CD4-positive, alpha-beta T cell treated with Interleukin-17A for 1 hour (primary cell): ENCODE measurements around the gene OAS2.
A peak's percentile ranks its signal among the peaks of the same experiment; 100 is the strongest.
"Not testable (repeated sequence)": the region's sequence is repeated elsewhere in the genome, so short reads cannot be mapped to it uniquely, and the experiment has no call there.

Experiments used
- DNase-seq: peaks from one replicate; pipeline ENCODE4 v3.0.0-alpha.2; 2020

The OAS2 gene

DNA sequence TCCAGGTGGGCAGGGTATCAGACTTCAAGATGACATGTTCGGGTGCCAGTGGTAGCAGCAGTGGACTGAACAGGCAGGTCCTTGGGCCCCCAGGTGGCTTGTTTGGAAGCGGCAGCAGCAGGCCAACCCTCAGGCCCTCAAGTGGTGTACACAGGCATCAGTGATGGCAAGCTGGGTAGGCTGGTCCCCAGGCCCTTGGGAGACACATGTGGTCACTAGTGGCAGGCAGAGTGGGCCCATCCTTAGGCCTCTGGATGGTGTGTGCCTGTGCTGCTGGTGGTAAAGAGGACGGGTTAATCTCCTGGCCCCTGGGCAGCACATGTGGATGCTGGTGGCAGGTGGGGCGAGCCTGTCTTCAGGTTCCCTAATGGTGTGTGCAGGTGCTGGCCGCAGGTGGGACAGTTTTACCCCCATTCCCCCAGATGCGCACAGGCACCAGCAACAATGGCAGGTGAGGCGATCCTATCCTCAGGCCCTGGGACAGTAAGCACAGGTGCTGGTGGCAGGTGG is 8.0 kb downstream of the OAS2 start:
- DNase-seq = no peak

DNA sequence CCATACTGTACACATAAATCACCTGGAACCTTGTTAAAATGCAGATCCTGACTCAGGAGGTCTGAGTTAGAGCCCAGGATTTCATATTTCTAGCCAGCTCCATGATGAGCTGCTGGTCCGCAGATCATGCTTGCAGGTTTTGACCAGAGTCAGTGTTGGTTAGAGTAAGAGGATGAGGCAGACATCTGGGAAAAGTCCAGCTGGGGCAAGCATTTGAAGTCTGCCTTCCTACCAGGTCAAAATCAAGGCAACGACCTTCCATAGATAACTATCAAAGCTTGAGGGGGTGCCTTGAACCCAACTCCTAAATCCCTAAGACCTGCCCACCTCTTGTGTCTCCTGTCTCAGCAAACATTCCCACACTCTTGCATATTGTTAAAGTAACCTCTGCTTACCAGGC is 9.2 kb downstream of the OAS2 start:
- DNase-seq = no peak

DNA sequence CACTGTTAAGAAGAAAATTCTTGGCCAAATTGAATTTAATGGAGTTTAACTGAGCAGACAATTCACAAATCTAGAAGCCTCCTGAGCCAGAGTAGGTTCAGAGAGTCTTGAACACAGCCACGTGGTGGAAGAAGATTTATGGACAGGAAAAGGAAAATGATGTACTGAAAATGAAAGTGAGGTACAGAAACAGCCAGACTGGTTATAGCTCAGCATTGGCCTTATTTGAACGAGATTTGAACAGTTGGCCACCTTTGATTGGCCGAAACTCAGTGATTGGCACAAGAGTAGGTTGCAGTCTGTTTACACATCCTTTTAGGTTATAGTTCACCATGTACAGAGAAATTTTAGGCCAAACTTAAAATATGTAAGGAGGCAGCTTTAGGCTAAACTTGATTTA is 9.9 kb downstream of the OAS2 start:
- peak; percentile 30 for DNase-seq

DNA sequence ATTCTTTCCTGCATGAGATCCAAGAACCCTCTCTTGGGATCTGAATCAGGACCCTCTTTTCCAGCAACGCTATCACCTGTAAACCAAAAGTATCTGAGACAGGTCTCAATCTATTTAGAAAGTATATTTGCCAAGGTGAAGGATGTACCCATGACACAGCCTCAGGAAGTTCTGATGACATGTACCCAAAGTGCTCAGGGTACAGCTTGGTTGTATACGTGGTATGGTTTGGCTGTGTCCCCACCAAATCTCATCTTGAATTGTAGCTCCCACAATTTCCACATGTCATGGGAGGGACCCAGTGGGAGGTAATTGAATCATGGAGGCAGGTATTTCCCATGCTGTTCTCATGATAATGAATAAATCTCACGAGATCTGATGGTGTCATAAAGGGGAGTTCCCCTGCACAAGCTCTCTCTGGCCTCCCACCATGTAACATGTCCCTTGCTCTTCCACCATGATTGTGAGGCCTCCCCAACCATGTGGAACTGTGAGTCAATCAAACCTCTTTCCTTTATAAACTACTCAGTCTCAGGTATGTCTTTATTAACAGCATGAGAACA is 10.6 kb downstream of the OAS2 start:
- DNase-seq = not testable (repeated sequence)

DNA sequence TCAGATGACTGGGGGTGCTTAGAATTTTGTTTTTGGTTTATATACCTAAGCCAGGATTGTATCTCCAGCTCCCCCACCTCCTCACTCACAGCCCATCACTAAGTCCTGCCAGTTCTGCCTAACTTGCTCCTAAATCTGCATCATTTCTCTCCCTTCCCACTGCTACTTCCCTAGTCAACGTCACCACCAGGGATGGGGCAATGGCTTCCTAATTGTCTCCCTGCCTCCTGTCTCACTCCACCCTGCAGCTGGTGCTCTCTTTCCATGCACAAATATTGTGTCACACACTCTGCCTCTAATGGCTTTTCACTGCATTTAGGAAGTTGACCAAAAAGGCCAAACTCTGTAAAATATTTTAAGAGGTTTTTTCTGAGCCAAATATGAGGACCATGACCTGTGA is 11.5 kb downstream of the OAS2 start:
- no peak for DNase-seq

DNA sequence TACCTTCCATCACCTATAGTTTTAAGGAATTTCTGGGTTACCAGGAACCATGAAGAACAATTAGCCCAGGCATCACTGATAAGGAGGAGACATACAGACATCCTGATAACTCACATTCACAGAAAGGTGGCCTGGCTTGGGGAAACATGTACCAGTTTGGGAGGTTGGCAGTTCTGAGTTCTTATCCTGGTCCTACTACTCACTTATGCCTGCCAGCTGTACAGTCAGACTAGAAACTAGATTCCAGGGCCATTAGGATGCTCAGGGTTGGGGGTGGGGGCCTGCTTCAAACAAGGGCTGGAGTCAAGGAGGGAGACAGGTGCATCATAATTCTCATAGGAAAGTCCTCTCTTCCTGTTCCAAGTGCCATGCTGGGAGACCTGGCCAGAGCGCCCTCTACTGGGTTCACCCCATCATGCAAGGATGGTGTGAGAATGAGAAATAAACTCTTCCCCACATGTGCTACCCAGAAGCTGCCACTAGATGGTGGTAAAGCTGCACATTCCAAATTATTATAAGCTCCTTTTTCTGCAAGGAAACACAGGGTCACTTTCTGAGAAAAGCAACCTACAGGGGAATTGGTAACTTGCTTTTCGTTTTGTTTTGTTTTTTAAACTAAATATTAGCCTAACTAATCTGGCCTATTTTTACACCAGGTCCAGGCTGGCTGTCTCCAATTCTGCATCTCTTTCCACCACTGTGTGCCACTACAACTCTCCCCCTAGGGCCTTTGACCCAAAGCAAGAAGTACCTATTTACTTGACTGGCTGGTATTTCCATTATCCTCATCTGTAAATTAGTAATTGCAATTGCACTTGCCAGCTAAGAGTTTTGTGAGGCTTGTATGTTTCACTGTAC is 14.5 kb downstream of the OAS2 start:
- DNase-seq = peak; percentile 72

DNA sequence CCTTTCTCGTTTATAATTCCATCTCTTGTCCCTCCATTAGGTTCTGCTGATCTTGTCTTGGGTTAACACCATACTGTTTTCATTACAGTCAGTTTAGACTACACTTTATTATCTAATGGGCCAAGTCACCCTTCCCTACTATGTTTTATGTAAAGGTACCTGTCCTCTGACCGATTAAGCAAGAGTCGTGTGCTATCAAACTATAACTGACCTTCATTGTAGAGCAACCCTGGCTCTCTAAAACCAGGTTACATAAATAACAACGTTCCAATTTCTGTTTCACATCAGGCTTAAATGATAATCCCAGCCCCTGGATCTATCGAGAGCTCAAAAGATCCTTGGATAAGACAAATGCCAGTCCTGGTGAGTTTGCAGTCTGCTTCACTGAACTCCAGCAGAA is 16.7 kb downstream of the OAS2 start:
- no peak for DNase-seq

DNA sequence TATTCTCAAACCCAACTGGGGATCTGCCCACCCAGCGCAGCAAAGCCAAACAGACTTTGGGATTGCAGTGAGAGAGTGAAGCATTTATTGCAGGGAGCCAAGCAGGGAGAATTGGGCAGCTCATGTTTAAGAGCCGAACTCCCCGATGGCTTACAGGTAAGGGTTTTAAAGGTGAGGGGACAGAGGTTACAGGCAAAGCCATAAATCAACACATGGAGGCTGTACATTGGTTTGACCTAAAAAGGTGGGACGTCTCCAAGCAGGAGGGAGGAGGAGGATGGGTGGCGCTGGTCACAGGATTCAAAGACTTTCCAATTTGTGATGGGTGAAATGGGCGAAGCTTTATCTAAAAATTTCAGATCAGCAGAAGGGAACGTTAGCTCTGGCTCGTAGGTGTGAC is 18.2 kb downstream of the OAS2 start:
- no peak for DNase-seq

DNA sequence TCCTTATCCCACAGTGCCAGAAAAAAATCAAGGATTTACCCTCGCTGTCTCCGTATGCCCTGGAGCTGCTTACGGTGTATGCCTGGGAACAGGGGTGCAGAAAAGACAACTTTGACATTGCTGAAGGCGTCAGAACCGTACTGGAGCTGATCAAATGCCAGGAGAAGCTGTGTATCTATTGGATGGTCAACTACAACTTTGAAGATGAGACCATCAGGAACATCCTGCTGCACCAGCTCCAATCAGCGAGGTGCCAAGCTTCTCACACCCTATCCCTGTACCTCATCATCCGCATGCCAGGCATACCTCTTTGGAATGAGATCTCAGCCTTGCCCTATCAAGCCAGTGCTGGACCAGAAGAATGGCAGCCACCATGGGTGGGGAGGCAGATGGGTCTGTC is 19.2 kb downstream of the OAS2 start:
- DNase-seq = no peak

DNA sequence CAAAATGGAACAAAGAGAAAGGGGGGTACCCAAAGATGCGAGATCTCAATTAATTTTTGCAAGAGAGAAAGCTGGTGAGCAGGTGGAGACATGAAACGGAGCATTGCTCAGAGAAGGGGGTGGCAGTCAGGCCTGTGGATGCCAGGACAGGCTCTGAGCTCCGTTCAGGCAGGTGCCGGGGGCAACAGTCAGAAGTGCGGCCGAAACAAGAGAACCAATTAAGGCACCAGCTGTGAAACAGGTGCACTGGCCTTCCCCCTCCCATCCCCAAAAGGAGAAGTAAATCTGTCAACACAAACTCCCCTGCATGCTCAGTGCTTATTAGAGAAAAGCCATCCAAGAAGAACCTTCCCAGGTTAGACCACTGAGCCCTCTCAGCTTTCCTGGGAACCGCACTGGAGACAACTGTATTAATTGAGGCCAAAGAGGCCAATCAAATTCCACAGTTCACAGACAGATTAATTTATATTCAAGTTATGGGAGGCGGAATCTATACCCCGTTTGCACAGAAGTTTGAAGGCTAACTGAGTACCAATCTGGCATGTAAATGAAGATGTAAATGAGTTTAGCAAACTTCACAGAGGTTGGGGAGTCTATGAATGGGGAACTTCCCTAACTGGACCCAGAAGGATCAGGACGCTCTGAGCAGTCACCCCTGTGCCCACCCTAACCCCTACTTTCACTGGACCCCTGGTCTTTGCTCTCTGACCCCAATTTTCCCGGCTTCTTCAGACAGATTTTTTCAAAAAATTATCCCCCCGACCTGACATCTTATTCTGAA is 20.9 kb downstream of the OAS2 start:
- DNase-seq = no peak

DNA sequence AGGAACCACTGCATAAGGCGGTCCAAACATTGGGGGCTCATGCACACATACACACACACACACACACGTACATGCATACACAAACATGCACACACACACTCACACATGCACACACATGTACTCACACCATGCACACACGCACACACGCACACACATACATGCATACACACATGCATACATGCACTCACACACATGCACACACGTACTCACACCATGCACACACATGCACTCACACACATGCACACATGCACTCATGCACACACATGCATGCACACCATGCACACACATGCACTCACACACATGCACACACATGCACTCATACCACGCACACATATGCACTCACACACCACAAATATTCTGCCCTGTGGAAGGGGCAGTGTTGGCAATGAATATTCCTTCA is 22.1 kb downstream of the OAS2 start:
- no peak for DNase-seq

DNA sequence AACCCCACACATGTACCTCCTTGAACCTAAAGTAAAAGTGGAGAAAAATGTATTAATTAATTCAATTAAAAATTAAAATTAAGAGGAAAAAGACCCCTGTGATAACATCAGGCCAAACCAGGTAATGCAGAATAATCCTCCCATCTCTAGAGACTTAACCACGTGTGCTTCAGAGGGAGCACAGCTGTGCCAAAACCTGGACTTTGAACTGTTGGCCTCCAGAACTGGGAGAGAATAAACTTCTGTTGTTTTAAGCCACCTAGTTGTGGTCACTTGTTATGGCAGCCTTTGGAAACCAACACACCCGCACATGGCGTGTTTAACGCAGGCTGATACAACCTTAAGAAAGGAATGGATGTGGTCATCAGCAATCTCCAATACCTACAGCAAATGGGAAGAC is 23.8 kb downstream of the OAS2 start:
- no peak for DNase-seq

DNA sequence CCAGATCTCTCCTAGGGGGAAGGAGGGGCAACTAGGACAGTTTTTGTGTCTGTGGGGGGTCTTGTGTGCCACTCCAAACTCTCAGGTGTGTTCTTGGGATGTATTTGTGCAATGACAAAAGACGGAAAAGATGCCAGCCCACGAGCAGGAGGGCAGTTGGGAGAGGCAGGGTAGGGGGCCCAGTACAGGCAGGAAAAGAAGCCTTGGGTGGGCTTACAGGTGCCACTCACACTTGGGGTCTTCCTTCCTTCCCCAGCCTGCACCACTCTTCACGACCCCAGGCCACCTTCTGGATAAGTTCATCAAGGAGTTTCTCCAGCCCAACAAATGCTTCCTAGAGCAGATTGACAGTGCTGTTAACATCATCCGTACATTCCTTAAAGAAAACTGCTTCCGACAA is 24.4 kb downstream of the OAS2 start:
- no peak for DNase-seq

DNA sequence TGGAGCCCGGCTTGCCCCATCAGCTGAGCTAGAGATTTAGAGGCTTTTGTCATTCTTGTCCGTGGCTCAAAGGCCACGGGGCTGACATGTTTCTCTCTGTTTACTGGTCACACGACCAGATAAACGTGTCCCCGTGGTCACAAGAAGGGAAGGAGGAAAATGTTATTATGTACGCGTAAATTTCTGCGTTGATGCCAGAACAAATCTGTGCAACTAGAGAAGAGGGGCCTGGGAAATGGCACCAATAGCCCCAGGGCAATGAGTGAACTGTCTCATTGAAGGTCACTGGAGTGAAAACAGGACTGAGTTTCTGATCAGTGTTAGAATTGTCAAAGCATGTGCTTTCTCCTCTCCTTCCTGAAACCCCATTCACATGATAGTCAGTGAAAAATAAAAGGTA is 25.3 kb downstream of the OAS2 start:
- no peak for DNase-seq

DNA sequence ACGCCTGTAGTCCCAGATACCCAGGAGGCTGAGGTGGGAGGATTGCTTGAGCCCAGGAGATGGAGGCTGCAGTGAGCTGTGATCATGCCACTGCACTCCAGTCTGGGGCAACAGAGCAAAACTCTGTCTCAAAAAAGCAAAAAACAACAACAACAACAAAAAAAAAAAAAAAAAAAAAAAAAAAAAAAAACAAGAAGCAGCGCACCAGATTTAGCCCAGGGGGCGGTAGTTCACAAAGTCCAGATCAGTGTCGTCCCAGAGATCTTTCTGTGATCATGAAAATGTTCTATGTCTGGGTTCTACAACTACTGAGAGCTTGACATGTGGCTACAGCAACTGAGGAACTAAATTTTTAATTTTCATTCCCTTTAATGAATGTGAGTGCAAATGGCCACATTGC is 27.4 kb downstream of the OAS2 start:
- DNase-seq = no peak

DNA sequence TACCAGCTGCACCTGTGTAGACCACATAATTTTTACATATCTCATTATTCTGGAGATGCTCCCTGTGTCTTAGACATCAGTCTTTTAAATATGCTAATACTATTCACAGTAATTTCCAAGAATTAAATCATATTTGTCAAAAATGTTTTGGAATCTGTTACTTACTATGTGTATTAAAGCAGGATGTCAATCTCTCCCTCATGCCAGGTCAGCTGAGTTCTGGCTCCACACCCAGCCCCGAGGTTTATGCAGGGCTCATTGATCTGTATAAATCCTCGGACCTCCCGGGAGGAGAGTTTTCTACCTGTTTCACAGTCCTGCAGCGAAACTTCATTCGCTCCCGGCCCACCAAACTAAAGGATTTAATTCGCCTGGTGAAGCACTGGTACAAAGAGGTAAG is 27.9 kb downstream of the OAS2 start:
- no peak for DNase-seq

DNA sequence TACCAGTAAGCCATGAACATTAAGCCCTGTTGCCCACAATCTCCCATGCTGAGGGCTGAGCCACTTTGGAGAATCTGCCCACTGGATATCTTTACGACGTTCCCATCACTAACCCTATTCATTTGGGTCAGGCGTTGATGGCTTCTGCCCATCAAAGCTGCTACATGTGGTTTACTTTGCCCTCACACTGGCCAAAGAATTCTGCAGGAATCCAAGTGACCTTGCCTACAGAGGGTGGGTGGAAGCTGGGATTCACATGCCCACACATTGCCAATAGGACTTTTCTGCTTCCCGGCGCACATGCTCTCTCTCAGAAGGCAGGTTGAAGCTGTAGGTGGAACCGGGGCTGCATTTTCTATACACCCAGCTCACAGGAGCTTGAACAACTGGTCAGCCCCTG is 28.3 kb downstream of the OAS2 start:
- no peak for DNase-seq

DNA sequence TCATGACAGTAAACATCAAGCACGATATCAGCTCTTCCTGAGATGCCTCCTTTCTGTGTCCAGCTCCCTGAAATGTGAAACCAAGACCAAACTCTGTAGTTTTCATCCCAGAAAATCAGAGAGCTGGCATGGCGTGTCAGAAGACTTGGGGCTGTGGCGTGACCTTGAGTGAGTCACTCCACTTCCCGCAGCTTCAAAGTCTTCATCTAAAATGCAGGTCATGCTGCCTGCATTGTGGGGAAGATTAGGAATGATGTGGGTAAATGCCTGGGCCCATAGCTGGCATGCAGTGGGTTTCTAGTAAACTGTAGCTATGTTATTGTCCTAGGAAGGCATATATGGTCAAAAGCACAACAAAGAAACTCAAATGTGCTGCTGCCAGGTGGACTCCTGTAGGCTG is 28.8 kb downstream of the OAS2 start:
- DNase-seq = no peak

DNA sequence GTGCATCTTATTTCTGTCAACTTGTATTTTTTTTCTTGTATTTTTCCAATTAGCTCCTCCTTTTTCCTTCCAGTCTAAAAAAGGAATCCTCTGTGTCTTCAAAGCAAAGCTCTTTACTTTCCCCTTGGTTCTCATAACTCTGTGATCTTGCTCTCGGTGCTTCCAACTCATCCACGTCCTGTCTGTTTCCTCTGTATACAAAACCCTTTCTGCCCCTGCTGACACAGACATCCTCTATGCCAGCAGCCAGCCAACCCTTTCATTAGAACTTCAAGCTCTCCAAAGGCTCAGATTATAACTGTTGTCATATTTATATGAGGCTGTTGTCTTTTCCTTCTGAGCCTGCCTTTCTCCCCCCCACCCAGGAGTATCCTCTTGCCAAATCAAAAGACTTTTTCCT is 32.4 kb downstream of the OAS2 start:
- DNase-seq = no peak

DNA sequence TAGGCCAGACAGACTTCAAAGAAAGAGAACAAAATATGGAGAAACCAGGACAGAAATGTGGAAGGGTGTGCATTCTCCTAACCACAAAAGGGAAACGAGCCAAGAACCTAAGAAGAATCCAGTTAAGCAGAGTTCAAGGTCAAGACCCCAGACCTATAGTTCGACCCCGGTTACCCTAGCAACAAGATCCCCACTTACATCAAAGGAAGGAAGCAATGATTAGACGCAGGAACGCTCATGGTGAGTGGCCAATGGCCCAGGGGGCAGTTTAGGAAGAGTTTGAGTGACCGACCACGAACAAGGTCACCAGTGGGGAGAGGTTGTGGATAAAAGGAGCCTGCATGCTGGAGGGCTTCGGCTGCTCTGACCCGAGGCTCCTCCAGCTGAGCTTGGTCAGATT is 36.2 kb downstream of the OAS2 start:
- no peak for DNase-seq

DNA sequence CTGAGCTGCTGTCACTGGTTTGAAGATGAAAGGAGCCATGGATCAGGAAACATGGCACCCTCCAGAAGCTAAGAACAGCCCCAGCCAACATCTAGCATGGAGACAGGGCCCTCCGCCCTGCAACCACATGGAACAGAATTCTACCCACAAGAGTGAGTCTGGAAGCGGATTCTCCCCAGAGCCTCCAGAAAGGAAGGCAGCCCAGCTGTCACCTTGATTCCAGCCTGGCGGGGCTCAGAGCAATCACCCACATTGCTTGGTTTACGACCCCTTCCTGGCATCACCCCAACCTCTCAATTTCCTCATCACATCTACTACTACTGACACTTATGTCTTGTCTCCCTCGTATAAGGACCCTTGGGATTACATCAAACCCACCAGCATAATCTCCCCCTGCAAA is 38.5 kb downstream of the OAS2 start:
- no peak for DNase-seq

DNA sequence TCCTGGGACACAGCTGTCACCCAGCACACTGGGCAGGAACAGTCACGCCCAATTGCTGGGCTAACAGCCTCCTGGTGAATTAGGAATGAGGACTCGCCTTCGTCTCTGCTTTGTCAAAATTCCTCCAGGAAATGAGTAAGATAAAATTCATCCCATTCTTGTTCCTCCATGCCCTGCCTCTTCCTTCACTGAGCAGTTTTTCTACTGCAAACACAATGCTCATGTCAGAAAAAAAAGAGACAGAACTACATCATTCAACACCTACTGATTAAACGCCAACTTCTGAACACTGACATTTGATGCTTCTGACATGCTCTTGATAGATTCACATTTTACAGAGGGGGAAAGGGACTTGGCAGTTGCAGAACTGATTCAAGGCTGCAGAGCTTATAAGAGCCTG is 40.7 kb downstream of the OAS2 start:
- DNase-seq = no peak

DNA sequence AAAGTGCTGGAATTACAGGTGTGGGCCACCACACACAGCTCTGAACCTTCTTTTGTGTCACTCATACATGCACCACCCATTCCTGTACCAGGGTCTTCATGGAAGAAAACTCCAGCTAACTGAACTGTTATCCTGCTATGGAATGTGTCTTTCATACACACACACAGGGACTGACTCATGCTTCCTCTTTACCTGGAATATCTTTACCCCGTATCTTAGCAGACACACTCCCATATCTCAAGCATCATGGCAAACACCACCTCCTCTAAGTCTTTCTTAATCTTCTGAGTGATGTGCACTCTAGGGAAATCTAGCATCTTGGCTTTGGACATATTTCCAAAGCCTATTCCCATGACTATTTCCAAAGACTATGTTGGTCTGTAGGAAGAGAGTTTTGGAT is 43.2 kb downstream of the OAS2 start:
- DNase-seq = no peak
